Measurements from ENCODE around the gene HPCAL1. TPM values are rescaled to one million over a fixed set of nuclear protein-coding genes. Genes with fewer than 3 reads are reported as not detected.

The HPCAL1 gene
- total and polyA plus RNA-seq, 2 of the 4 experiments (the other 2 are of a cell fraction): 8.2 to 33.7 TPM

- POLR2A ChIA-PET (ENCODE audit: unreplicated experiment): no interaction called here
- dilution Hi-C loops (cut with HindIII; ENCODE audit: low sequenced_read_pairs, unreplicated experiment): no loop called here
Observed at GRCh38 chr2:10367472-10368439, 65.1 kb downstream of the HPCAL1 start.

More at GRCh38 chr2:10367472-10368439, 65.1 kb downstream of the HPCAL1 start:
- no peak overlapping the region for H2AK5ac ChIP-seq (ENCODE audit: low read depth, low read length)
- H3K56ac ChIP-seq (ENCODE audit: extremely low read depth, insufficient read depth, low read length): no peak overlapping the region
- no peak overlapping the region for H4K8ac ChIP-seq (ENCODE audit: low read depth in 2 of 2, low read length in 2 of 2)
- H3K4ac ChIP-seq (ENCODE audit: low read depth, low read length): no peak overlapping the region
- no peak overlapping the region for H3K4me3 ChIP-seq (ENCODE audit: insufficient read depth, low read depth, low read length)
- BruUV-seq (replicated peaks): no TSS peak
- no peak overlapping the region for H3K18ac ChIP-seq (ENCODE audit: low read depth, low read length)
- H2BK5ac ChIP-seq (ENCODE audit: low read depth, low read length, poor library complexity, severe bottlenecking): no peak overlapping the region
- no peak overlapping the region for H2BK120ac ChIP-seq (ENCODE audit: low read depth, low read length)
- TF ChIP-seq CEBPB (IDR thresholded peaks at IDR 0.05; ENCODE audit: low read depth, low read length): no peak
- TF ChIP-seq RAD21 (IDR thresholded peaks at IDR 0.05; ENCODE audit: low read length): no peak
- TF ChIP-seq FOS (IDR thresholded peaks at IDR 0.05; ENCODE audit: low read depth, low read length): no peak
- TF ChIP-seq CHD1 (IDR thresholded peaks at IDR 0.05; ENCODE audit: low read depth, low read length): no peak
- no peak for TF ChIP-seq RFX5 (IDR thresholded peaks at IDR 0.05; ENCODE audit: low read depth, low read length)
- no peak for TF ChIP-seq SMC3 (IDR thresholded peaks at IDR 0.05; ENCODE audit: low read depth, low read length)
- TF ChIP-seq RCOR1 (IDR thresholded peaks at IDR 0.05; ENCODE audit: insufficient replicate concordance, low read length): no peak
- TF ChIP-seq MXI1 (IDR thresholded peaks at IDR 0.05; ENCODE audit: borderline replicate concordance, low read depth, low read length): no peak
- no peak for TF ChIP-seq CTCF (conservative IDR thresholded peaks at IDR 0.05; ENCODE audit: low read depth, low read length)
- no peak for TF ChIP-seq MAFK (IDR thresholded peaks at IDR 0.05; ENCODE audit: low read depth, low read length)
- no peak for TF ChIP-seq BHLHE40 (IDR thresholded peaks at IDR 0.05; ENCODE audit: low read depth, low read length)
- WGBS, 2 experiments (ENCODE audit: extremely low coverage in 2 of 2, insufficient read length in 1 of 2): 94% methylated on average over 7 of the region's 16 CpGs; no CpG with 5 or more reads in 1 of the 2 experiments
- H3K36me3 ChIP-seq (ENCODE audit: control insufficient read depth, insufficient read depth, low read length): no peaks in the 10 kb centered on the region
- CTCF ChIA-PET: no interaction called here
- intact Hi-C loops (cut with micrococcal nuclease) (no loop called here), in situ Hi-C loops (cut with MboI; ENCODE audit: low sequenced_read_pairs) (no loop called here)
- peaks cover 7 to 24% of the 10 kb centered on the region in 2 experiments; a peak in 3 of 4 replicates for H3K79me1 ChIP-seq (ENCODE audit: low read depth in 1 of 2, low read length in 2 of 2)
- no peak overlapping the region for H3K27ac ChIP-seq (ENCODE audit: insufficient read depth, low read length)
- ATAC-seq (ENCODE audit: low read depth) (no peak), DNase-seq (no peak)
- H3K9me3 ChIP-seq (ENCODE audit: control insufficient read depth, insufficient read depth, low read length): no peaks in the 10 kb centered on the region
- H3K4me1 ChIP-seq (ENCODE audit: control insufficient read depth, insufficient read depth, low read length): no peaks in the 10 kb centered on the region
- H3K27me3 ChIP-seq (ENCODE audit: control insufficient read depth, insufficient read depth, low read length): no peaks in the 10 kb centered on the region
- no peak overlapping the region for H4K91ac ChIP-seq (ENCODE audit: insufficient read depth, low read depth, low read length)
- H2BK20ac ChIP-seq (ENCODE audit: low read depth, low read length): no peak overlapping the region
- H2BK15ac ChIP-seq (ENCODE audit: low read depth, low read length): no peak overlapping the region
- H3K9me1 ChIP-seq (ENCODE audit: insufficient read depth, low read length): peaks cover 10% of the 10 kb centered on the region
- no peak overlapping the region for H2AFZ ChIP-seq (replicated peaks; ENCODE audit: low read length, poor library complexity)
- H3K4me2 ChIP-seq (ENCODE audit: low read depth, low read length): no peak overlapping the region
- no peak overlapping the region; the same call in 1 of the 2 replicates for H3K14ac ChIP-seq (replicated peaks; ENCODE audit: low read depth, low read length)
- H2AK9ac ChIP-seq (replicated peaks; ENCODE audit: low read depth, low read length, poor library complexity): no peak overlapping the region
- H3K23ac ChIP-seq (ENCODE audit: low read depth, low read length): 0 out of 2 replicates have a peak overlapping the region, but pooled peaks have one; percentile 49
- H4K20me1 ChIP-seq (ENCODE audit: insufficient read depth, low read length): peaks cover 22% of the 10 kb centered on the region
- no peak overlapping the region for H4K5ac ChIP-seq (ENCODE audit: low read depth, low read length)
- H3K9ac ChIP-seq (ENCODE audit: low read depth, low read length): no peak overlapping the region
